H9 (cell line): ENCODE data around the gene PHACTR1. TPM values are rescaled to one million over a fixed set of nuclear protein-coding genes. Genes with fewer than 3 reads are reported as not detected.

ENCODE experiments used
- DNase-seq: peaks from one replicate; pipeline ENCODE4 v3.0.0-alpha.2; 2017
- H2AFZ ChIP-seq: one replicate; pipeline ENCODE4 v1.6.1; 2013; ENCODE audit warnings: mild to moderate bottlenecking, low read length, control low read depth, moderate library complexity
- H2AK5ac ChIP-seq: 2 replicates; pipeline ENCODE4 v1.6.1; 2013; ENCODE audit warnings: low read length, control low read depth, mixed read lengths; ENCODE audit not compliant: insufficient read length
- H2BK120ac ChIP-seq: one replicate; pipeline ENCODE4 v1.6.1; 2013; ENCODE audit warnings: low read depth, mild to moderate bottlenecking, low read length, control low read depth, inconsistent platforms; ENCODE audit not compliant: poor library complexity, severe bottlenecking
- H2BK12ac ChIP-seq: 2 replicates; pipeline ENCODE4 v1.6.1; 2013; ENCODE audit warnings: low read length, control low read depth, mixed read lengths, low read depth; ENCODE audit not compliant: insufficient read length
- H2BK15ac ChIP-seq: 2 replicates; pipeline ENCODE4 v1.6.1; 2013; ENCODE audit warnings: low read depth, low read length, control low read depth
- H2BK20ac ChIP-seq: one replicate; pipeline ENCODE4 v1.6.1; 2013; ENCODE audit warnings: low read depth, mild to moderate bottlenecking, low read length, control low read depth, inconsistent platforms; ENCODE audit not compliant: poor library complexity, severe bottlenecking
- H2BK5ac ChIP-seq: 2 replicates; pipeline ENCODE4 v1.6.1; 2013; ENCODE audit warnings: low read length, control low read depth, mixed read lengths; ENCODE audit not compliant: insufficient read length
- H3K14ac ChIP-seq: 2 replicates; pipeline ENCODE4 v1.6.1; 2013; ENCODE audit warnings: low read length, control low read depth; ENCODE audit not compliant: insufficient read depth
- H3K18ac ChIP-seq: 2 replicates; pipeline ENCODE4 v1.6.1; 2013; ENCODE audit warnings: low read depth, mild to moderate bottlenecking, mixed read lengths, low read length, control low read depth; ENCODE audit not compliant: insufficient read length
- H3K23ac ChIP-seq: 2 replicates; pipeline ENCODE4 v1.6.1; 2013; ENCODE audit warnings: low read length, control low read depth, mixed read lengths, low read depth; ENCODE audit not compliant: insufficient read length
- H3K23me2 ChIP-seq: 2 replicates; pipeline ENCODE4 v1.6.1; 2013; ENCODE audit warnings: low read depth, mild to moderate bottlenecking, mixed read lengths, low read length, control low read depth; ENCODE audit not compliant: insufficient read length, poor library complexity, severe bottlenecking
- H3K27ac ChIP-seq: 2 replicates; pipeline ENCODE4 v1.5.1; 2013; ENCODE audit warnings: low read length, control low read depth, mixed read lengths, low read depth; ENCODE audit not compliant: insufficient read length
- H3K27me3 ChIP-seq: 2 replicates; pipeline ENCODE4 v1.6.1; 2013; ENCODE audit warnings: low read length, control low read depth, inconsistent platforms; ENCODE audit not compliant: insufficient read depth
- H3K4ac ChIP-seq: 2 replicates; pipeline ENCODE4 v1.6.1; 2013; ENCODE audit warnings: low read depth, mild to moderate bottlenecking, control low read depth, inconsistent platforms, low read length, moderate library complexity
- H3K4me1 ChIP-seq: 2 replicates; pipeline ENCODE4 v1.6.1; 2013; ENCODE audit warnings: low read length, control low read depth, inconsistent platforms; ENCODE audit not compliant: insufficient read depth
- H3K4me2 ChIP-seq: 2 replicates; pipeline ENCODE4 v1.6.1; 2013; ENCODE audit warnings: low read length, control low read depth, mixed read lengths; ENCODE audit not compliant: insufficient read length, insufficient read depth
- H3K56ac ChIP-seq: 2 replicates; pipeline ENCODE4 v1.6.1; 2013; ENCODE audit warnings: low read depth, mild to moderate bottlenecking, mixed read lengths, low read length, control low read depth; ENCODE audit not compliant: insufficient read length
- H3K79me1 ChIP-seq: 2 replicates; pipeline ENCODE4 v1.6.1; 2013; ENCODE audit warnings: low read depth, mild to moderate bottlenecking, moderate library complexity, low read length, control low read depth, inconsistent platforms; ENCODE audit not compliant: insufficient read depth, poor library complexity, severe bottlenecking
- H3K79me2 ChIP-seq: 2 replicates; pipeline ENCODE4 v1.6.1; 2013; ENCODE audit warnings: low read length, control low read depth, inconsistent platforms; ENCODE audit not compliant: insufficient read depth
- H3K9ac ChIP-seq: 2 replicates; pipeline ENCODE4 v1.6.1; 2013; ENCODE audit warnings: low read length, control low read depth, mixed read lengths; ENCODE audit not compliant: insufficient read length; ENCODE audit errors: extremely low read depth
- H3K9me3 ChIP-seq: one replicate; pipeline ENCODE4 v1.6.1; 2013; ENCODE audit warnings: low read depth, low read length, inconsistent platforms; ENCODE audit not compliant: control insufficient read depth
- H3T11ph ChIP-seq: one replicate; pipeline ENCODE4 v1.6.1; 2013; ENCODE audit warnings: mild to moderate bottlenecking, low read length, control low read depth, inconsistent platforms
- H4K20me1 ChIP-seq: one replicate; pipeline ENCODE4 v1.6.1; 2013; ENCODE audit not compliant: control insufficient read depth, insufficient read length, insufficient read depth
- H4K5ac ChIP-seq: 2 replicates; pipeline ENCODE4 v1.6.1; 2013; ENCODE audit warnings: low read depth, mild to moderate bottlenecking, mixed read lengths, low read length, control low read depth; ENCODE audit not compliant: insufficient read length
- H4K8ac ChIP-seq: replicated peaks from 2 replicates; pipeline ENCODE4 v1.6.1; 2013; ENCODE audit warnings: low read length, control low read depth, mixed read lengths, low read depth; ENCODE audit not compliant: insufficient read length
- H4K91ac ChIP-seq: 2 replicates; pipeline ENCODE4 v1.6.1; 2013; ENCODE audit warnings: low read depth, mild to moderate bottlenecking, moderate library complexity, mixed read lengths, low read length, control low read depth; ENCODE audit not compliant: insufficient read length
- H3K27ac Mint-ChIP-seq, 3 experiments: 2 replicates in 2 of 3; 3 replicates in 1 of 3; pipeline ENCODE4 v1.8.0; 2020 to 2021; ENCODE audit warnings: mixed read lengths in 3 of 3, mild to moderate bottlenecking in 1 of 3, moderate library complexity in 1 of 3
- H3K27me3 Mint-ChIP-seq: 2 replicates; pipeline ENCODE4 v1.8.0; 2021; ENCODE audit warnings: low read depth, mild to moderate bottlenecking, moderate library complexity, mixed read lengths
- H3K36me3 Mint-ChIP-seq, 3 experiments: 2 replicates in 2 of 3; 3 replicates in 1 of 3; pipeline ENCODE4 v1.8.0; 2020 to 2021; ENCODE audit warnings: low read depth in 3 of 3, mixed read lengths in 3 of 3; ENCODE audit not compliant: insufficient read depth in 1 of 3
- H3K4me1 Mint-ChIP-seq, 2 experiments: 2 replicates each; pipeline ENCODE4 v1.8.0; 2020; ENCODE audit warnings: mixed read lengths in 2 of 2
- H3K4me3 Mint-ChIP-seq, 2 experiments: 2 replicates in 1 of 2; 3 replicates in 1 of 2; pipeline ENCODE4 v1.8.0; 2020 to 2021; ENCODE audit warnings: mild to moderate bottlenecking in 2 of 2, mixed read lengths in 2 of 2, moderate library complexity in 1 of 2
- H3K9me3 Mint-ChIP-seq, 2 experiments: 2 replicates in 1 of 2; 3 replicates in 1 of 2; pipeline ENCODE4 v1.8.0; 2020; ENCODE audit warnings: mild to moderate bottlenecking in 2 of 2, mixed read lengths in 2 of 2, moderate library complexity in 1 of 2
- CTCF ChIP-seq: fragments of 200-600 bp; sonication (generic); conservative IDR thresholded peaks from 3 replicates; pipeline ENCODE4 v1.8.0; 2021; ENCODE audit warnings: antibody characterized with exemption, mild to moderate bottlenecking
- WGBS: extraction: QIAGEN DNeasy Blood & Tissue Kit; methylation state at CpG from one replicate; pipeline ENCODE4 v1.1.7; 2013; ENCODE audit warnings: missing lambda C conversion rate, low lambda C conversion rate, mixed read lengths; ENCODE audit not compliant: insufficient read length; ENCODE audit errors: extremely low coverage; 5-methylcytosine and 5-hydroxymethylcytosine counted together
- total RNA-seq: library from RNA; stranded (reverse); gene quantifications from 2 replicates; pipeline ENCODE4 v1.2.1, GENCODE V29; 2021

PHACTR1 gene
- total RNA-seq, 1 experiment from 2014 or later = 15.9 TPM

- Histone ChIP-seq H3K4me1 (peaks cover 2% of the 10 kb centered on the region; the same call in 1 of the 2 replicates), H3K4me2 (no peak overlapping the region), H4K5ac (no peak overlapping the region), H2AK5ac (no peak overlapping the region), H3K23me2 (no peaks in the 10 kb centered on the region), H2BK12ac (no peak overlapping the region), H3K23ac (no peak overlapping the region), H4K91ac (no peak overlapping the region), H3K9me3 (no peaks in the 10 kb centered on the region), H2BK120ac (no peak overlapping the region), H2AFZ (no peak overlapping the region), H3K27me3 (no peaks in the 10 kb centered on the region), H2BK5ac (no peak overlapping the region), H2BK15ac (no peak overlapping the region), H3K56ac (no peak overlapping the region), H3K79me2 (no peaks in the 10 kb centered on the region), H3K9ac (no peak overlapping the region), H3K14ac (no peak overlapping the region), H4K20me1 (no peaks in the 10 kb centered on the region), H2BK20ac (no peak overlapping the region), H3K18ac (no peak overlapping the region), H4K8ac (no peak overlapping the region), H3T11ph (no peak overlapping the region), H3K27ac (no peak overlapping the region), H3K4ac (no peak overlapping the region), H3K79me1 (no peaks in the 10 kb centered on the region)
- H3K4me3 Mint-ChIP-seq = no peak overlapping the region
- DNase-seq = no peak
- H3K9me3 Mint-ChIP-seq = no peaks in the 10 kb centered on the region; a peak in 1 of 5 replicates
- H3K27me3 Mint-ChIP-seq = no peaks in the 10 kb centered on the region; the same call in 1 of the 2 replicates
- H3K36me3 Mint-ChIP-seq = no peaks in the 10 kb centered on the region
- H3K27ac Mint-ChIP-seq = no peak overlapping the region
- peaks cover 12 to 19% of the 10 kb centered on the region in 2 experiments for H3K4me1 Mint-ChIP-seq
- TF ChIP-seq CTCF = no peak
- WGBS = no CpG with 5 or more reads among the region's 2 CpGs
These were observed 219.1 kb downstream of the PHACTR1 start for GRCh38 chr6:12935637-12936036.
